ENCODE measurements around the gene TRIM7.
A peak's percentile ranks its signal among the peaks of the same experiment; 100 is the strongest.
"Not testable (repeated sequence)": the region's sequence is repeated elsewhere in the genome, so short reads cannot be mapped to it uniquely, and the experiment has no call there.

Gene TRIM7

GRCh38 chr5:181217111-181217802 lies 12.3 kb upstream of the TRIM7 start:
- DNase-seq = peak in 7 of 10 donors; percentile 50 to 93 (median 66)
- intact Hi-C loops (cut with DNase I) = no loop called here

- intact Hi-C loops (cut with DNase I) = no loop called here
- DNase-seq = peak in 1 of 10 donors; percentile 86
These were observed 11.3 kb upstream of the TRIM7 start for GRCh38 chr5:181215997-181216989.

- peak in 1 of 10 donors; percentile 19 for DNase-seq
- intact Hi-C loops (cut with DNase I) = not testable (repeated sequence)
These were observed 9.3 kb upstream of the TRIM7 start for GRCh38 chr5:181214249-181214648.

GRCh38 chr5:181212934-181213333 lies 7.9 kb upstream of the TRIM7 start:
- intact Hi-C loops (cut with DNase I) = no loop called here
- DNase-seq = peak in 1 of 10 donors; percentile 4

- peak in 1 of 10 donors; percentile 15 for DNase-seq
- intact Hi-C loops (cut with DNase I) = no loop called here
These were observed 7.1 kb upstream of the TRIM7 start for GRCh38 chr5:181212080-181212479.

GRCh38 chr5:181211208-181211607 lies 6.2 kb upstream of the TRIM7 start:
- DNase-seq = peak in 1 of 10 donors; percentile 24
- intact Hi-C loops (cut with DNase I) = no loop called here

GRCh38 chr5:181210698-181211097 lies 5.7 kb upstream of the TRIM7 start:
- peak in 1 of 10 donors; percentile 55 for DNase-seq
- intact Hi-C loops (cut with DNase I) = not testable (repeated sequence)

- intact Hi-C loops (cut with DNase I) = not testable (repeated sequence)
- peak in 1 of 10 donors; percentile 38 for DNase-seq
These were observed 5.2 kb upstream of the TRIM7 start for GRCh38 chr5:181210148-181210547.

- intact Hi-C loops (cut with DNase I) = not testable (repeated sequence)
These were observed 4.0 kb upstream of the TRIM7 start for GRCh38 chr5:181209006-181209405.

GRCh38 chr5:181207960-181208253 lies 2.9 kb upstream of the TRIM7 start:
- DNase-seq = peak in 1 of 10 donors; percentile 7

More at GRCh38 chr5:181209006-181209405, 4.0 kb upstream of the TRIM7 start:
- DNase-seq = peak in 1 of 10 donors; percentile 47

GRCh38 chr5:181207214-181207959 lies 2.4 kb upstream of the TRIM7 start:
- intact Hi-C loops (cut with DNase I) = loop anchor here (2.0 kb wide), 1 partner anchor 17 kb away; no protein-coding TSS in a partner anchor
- peak in 9 of 10 donors; percentile 65 to 95 (median 76) for DNase-seq

More at GRCh38 chr5:181207960-181208253, 2.9 kb upstream of the TRIM7 start:
- intact Hi-C loops (cut with DNase I) = loop anchor here (2.0 kb wide), 1 partner anchor 17 kb away; no protein-coding TSS in a partner anchor

GRCh38 chr5:181205761-181206649 lies 1.0 kb upstream of the TRIM7 start:
- DNase-seq = peak in 1 of 10 donors; percentile 88
- intact Hi-C loops (cut with DNase I) = loop anchor here (1.0 to 2.0 kb wide), 2 partner anchors 12 to 15 kb away; no protein-coding TSS in a partner anchor

- intact Hi-C loops (cut with DNase I) = no loop called here
These were observed 727 bp downstream of the TRIM7 start for GRCh38 chr5:181204113-181204825.

GRCh38 chr5:181203777-181204112 lies 1.3 kb downstream of the TRIM7 start:
- intact Hi-C loops (cut with DNase I) = no loop called here

More at GRCh38 chr5:181204113-181204825, 727 bp downstream of the TRIM7 start:
- DNase-seq = peak in 2 of 10 donors; percentile 78 to 87

GRCh38 chr5:181203093-181203711 lies 1.8 kb downstream of the TRIM7 start:
- intact Hi-C loops (cut with DNase I) = no loop called here
- DNase-seq = peak in 1 of 10 donors; percentile 57

More at GRCh38 chr5:181203777-181204112, 1.3 kb downstream of the TRIM7 start:
- DNase-seq = peak in 1 of 10 donors; percentile 47

- DNase-seq = peak in 1 of 10 donors; percentile 43
- intact Hi-C loops (cut with DNase I) = no loop called here
These were observed 4.2 kb downstream of the TRIM7 start for GRCh38 chr5:181200816-181201215.

GRCh38 chr5:181199881-181200638 lies 4.9 kb downstream of the TRIM7 start:
- peak in 1 of 10 donors; percentile 61 for DNase-seq
- intact Hi-C loops (cut with DNase I) = no loop called here
